Gastroesophageal sphincter (tissue), 3 donors: ENCODE measurements around the gene CACNA1D.

Experiments
- CTCF ChIP-seq, 4 experiments: fragments of 200-600 bp in 2 of 4; fragments of 450-650 bp in 2 of 4; sonication (generic) in 1 of 4; IDR thresholded peaks; one replicate each; pipeline ENCODE4 v1.5.1; 2017 to 2019; ENCODE audit warnings: antibody characterized with exemption in 4 of 4, mild to moderate bottlenecking in 2 of 4, moderate library complexity in 2 of 4
- EP300 ChIP-seq: sonication (generic); formaldehyde crosslinking; IDR thresholded peaks from one replicate; pipeline ENCODE4 v1.6.1; 2017; ENCODE audit warnings: antibody characterized with exemption, mild to moderate bottlenecking
- POLR2A ChIP-seq, 2 donors: fragments of 450-650 bp; IDR thresholded peaks; one replicate each; pipeline ENCODE4 v1.6.1; 2017; ENCODE audit warnings: antibody characterized with exemption in 2 of 2, mild to moderate bottlenecking in 2 of 2, moderate library complexity in 1 of 2
- POLR2AphosphoS5 ChIP-seq: sonication (generic); formaldehyde crosslinking; IDR thresholded peaks from one replicate; pipeline ENCODE4 v1.6.1; 2017; ENCODE audit warnings: antibody characterized with exemption

GRCh38 chr3:53863145-53863544 lies 368.7 kb downstream of the CACNA1D start:
- TF ChIP-seq POLR2AphosphoS5 (no peak), EP300 (no peak), CTCF (IDR thresholded peaks at IDR 0.05) (no peak), POLR2A (IDR thresholded peaks at IDR 0.05) (no peak)
